HG03135 (cell line): Measurements from ENCODE around the gene OTOA.
"Not testable (repeated sequence)": the region's sequence is repeated elsewhere in the genome, so short reads cannot be mapped to it uniquely, and the experiment has no call there.

ENCODE experiments used
- ATAC-seq: cut with Tn5 transposase; IDR thresholded peaks from one replicate; pipeline ENCODE4 v1.9.1; 2021; ENCODE audit warnings: mild to moderate bottlenecking, moderate library complexity; ENCODE audit not compliant: unreplicated experiment

The OTOA gene

GRCh38 chr16:21663889-21664647, at the start of gene OTOA:
Gene OTOA (plus strand): TSS chr16:21663968. CDS start chr16:21678515, 14,547 bp downstream.
- ATAC-seq = no peak

- ATAC-seq = no peak
Measured at GRCh38 chr16:21614896-21615295, 48.9 kb upstream of the OTOA start.

GRCh38 chr16:21617607-21618006, 46.2 kb upstream of the OTOA start:
- ATAC-seq = no peak

- ATAC-seq = no peak
Measured at GRCh38 chr16:21618281-21618680, 45.5 kb upstream of the OTOA start.

GRCh38 chr16:21619765-21620425, 43.9 kb upstream of the OTOA start:
- no peak for ATAC-seq

GRCh38 chr16:21620592-21620991, 43.2 kb upstream of the OTOA start:
- ATAC-seq = no peak

- ATAC-seq = no peak
Measured at GRCh38 chr16:21622545-21622944, 41.2 kb upstream of the OTOA start.

- ATAC-seq = no peak
Measured at GRCh38 chr16:21625026-21625425, 38.7 kb upstream of the OTOA start.

GRCh38 chr16:21626659-21627277, 37.0 kb upstream of the OTOA start:
- ATAC-seq = no peak

GRCh38 chr16:21628121-21628726, 35.5 kb upstream of the OTOA start:
- no peak for ATAC-seq

- no peak for ATAC-seq
Measured at GRCh38 chr16:21628772-21629171, 35.0 kb upstream of the OTOA start.

- not testable (repeated sequence) for ATAC-seq
Measured at GRCh38 chr16:21629616-21630539, 33.9 kb upstream of the OTOA start.

GRCh38 chr16:21630866-21631265, 32.9 kb upstream of the OTOA start:
- not testable (repeated sequence) for ATAC-seq

- ATAC-seq = not testable (repeated sequence)
Measured at GRCh38 chr16:21631376-21631775, 32.4 kb upstream of the OTOA start.

GRCh38 chr16:21631951-21632575, 31.7 kb upstream of the OTOA start:
- not testable (repeated sequence) for ATAC-seq

- no peak for ATAC-seq
Measured at GRCh38 chr16:21634216-21634615, 29.6 kb upstream of the OTOA start.

GRCh38 chr16:21635694-21636093, 28.1 kb upstream of the OTOA start:
- ATAC-seq = not testable (repeated sequence)

- no peak for ATAC-seq
Measured at GRCh38 chr16:21637032-21637968, 26.5 kb upstream of the OTOA start.

GRCh38 chr16:21638573-21638975, 25.2 kb upstream of the OTOA start:
- no peak for ATAC-seq
